Activated B cell treated with CpG ODN at 0.5 μM for 24 hours (primary cell): ENCODE data around the gene CDK4. TPM values are rescaled to one million over a fixed set of nuclear protein-coding genes. Genes with fewer than 3 reads are reported as not detected.

Source experiments
- ATAC-seq: fragments of 200-7000 bp; cut with Tn5 transposase; one replicate; pipeline ENCODE4 v1.10.0; 2021; ENCODE audit warnings: low read depth, mild to moderate bottlenecking, moderate library complexity
- CTCF ChIA-PET: fragments of 350-600 bp; sonication (Branson Sonifier 250); formaldehyde crosslinking; loops from one replicate; lab custom pipeline; 2021; ENCODE audit warnings: antibody characterized with exemption; lab: Charles Lee
- POLR2A ChIA-PET: fragments of 350-600 bp; sonication (Branson Sonifier 250); formaldehyde crosslinking; loops from one replicate; lab custom pipeline; 2021; ENCODE audit warnings: antibody characterized with exemption; lab: Charles Lee
- DNase-seq: peaks from one replicate; pipeline ENCODE4 v3.0.0; 2022
- H3K27ac Mint-ChIP-seq: one replicate; pipeline ENCODE4 v1.8.0; 2020; ENCODE audit warnings: mixed read lengths
- H3K27me3 Mint-ChIP-seq: one replicate; pipeline ENCODE4 v1.8.0; 2021; ENCODE audit warnings: mixed read lengths
- H3K36me3 Mint-ChIP-seq: one replicate; pipeline ENCODE4 v1.8.0; 2021; ENCODE audit warnings: low read depth, mixed read lengths
- H3K4me1 Mint-ChIP-seq: one replicate; pipeline ENCODE4 v1.8.0; 2021; ENCODE audit warnings: mixed read lengths
- H3K4me3 Mint-ChIP-seq: one replicate; pipeline ENCODE4 v1.8.0; 2020; ENCODE audit warnings: mild to moderate bottlenecking, mixed read lengths
- H3K9me3 Mint-ChIP-seq: one replicate; pipeline ENCODE4 v1.8.0; 2020; ENCODE audit warnings: mixed read lengths
- CTCF ChIP-seq: fragments of 200-600 bp; IDR thresholded peaks from one replicate; pipeline ENCODE4 v1.8.0; 2022; ENCODE audit warnings: antibody characterized with exemption, mild to moderate bottlenecking
- intact Hi-C: fragments of 100-400 bp; cut with micrococcal nuclease; formaldehyde crosslinking; loops from one replicate; pipeline ENCODE4 v1.15.1; 2024
- total RNA-seq: library from RNA; stranded (reverse); gene quantifications from 2 replicates; pipeline ENCODE4 v1.2.3, GENCODE V29; 2022

CDK4 gene
- total RNA-seq, 1 donor from 2014 or later = 95.7 TPM

DNA sequence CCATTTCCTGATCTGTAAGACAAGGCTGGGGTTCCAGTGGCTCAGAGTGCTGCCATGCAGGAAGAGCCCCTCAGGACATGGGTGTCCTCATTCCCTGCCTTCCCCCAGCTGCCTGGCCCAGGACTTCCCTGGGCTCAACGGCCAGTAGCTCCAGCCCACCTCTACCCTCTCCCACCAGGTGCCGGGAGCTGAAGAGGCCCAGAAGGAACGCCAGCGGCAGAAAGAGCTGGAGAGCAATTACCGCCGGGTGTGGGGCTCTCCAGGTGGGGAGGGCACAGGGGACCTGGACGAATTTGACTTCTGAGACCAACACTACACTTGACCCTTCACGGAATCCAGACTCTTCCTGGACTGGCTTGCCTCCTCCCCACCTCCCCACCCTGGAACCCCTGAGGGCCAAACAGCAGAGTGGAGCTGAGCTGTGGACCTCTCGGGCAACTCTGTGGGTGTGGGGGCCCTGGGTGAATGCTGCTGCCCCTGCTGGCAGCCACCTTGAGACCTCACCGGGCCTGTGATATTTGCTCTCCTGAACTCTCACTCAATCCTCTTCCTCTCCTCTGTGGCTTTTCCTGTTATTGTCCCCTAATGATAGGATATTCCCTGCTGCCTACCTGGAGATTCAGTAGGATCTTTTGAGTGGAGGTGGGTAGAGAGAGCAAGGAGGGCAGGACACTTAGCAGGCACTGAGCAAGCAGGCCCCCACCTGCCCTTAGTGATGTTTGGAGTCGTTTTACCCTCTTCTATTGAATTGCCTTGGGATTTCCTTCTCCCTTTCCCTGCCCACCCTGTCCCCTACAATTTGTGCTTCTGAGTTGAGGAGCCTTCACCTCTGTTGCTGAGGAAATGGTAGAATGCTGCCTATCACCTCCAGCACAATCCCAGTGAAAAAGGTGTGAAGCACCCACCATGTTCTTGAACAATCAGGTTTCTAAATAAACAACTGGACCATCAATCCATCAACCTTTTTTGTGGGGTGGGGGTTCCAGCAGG is 31.2 kb downstream of the CDK4 start:
- Mint-ChIP-seq H3K27ac (no peak overlapping the region), H3K27me3 (no peaks in the 10 kb centered on the region), H3K4me3 (no peak overlapping the region), H3K4me1 (peaks cover 15% of the 10 kb centered on the region), H3K9me3 (no peaks in the 10 kb centered on the region), H3K36me3 (peaks cover 63% of the 10 kb centered on the region)
- intact Hi-C loops = loop anchor here (2.0 kb wide), 1 partner anchor 22 kb away; no protein-coding TSS in a partner anchor
- POLR2A ChIA-PET = no interaction called here
- ATAC-seq (no peak), DNase-seq (no peak)
- CTCF ChIA-PET = no interaction called here
- TF ChIP-seq CTCF = no peak

DNA sequence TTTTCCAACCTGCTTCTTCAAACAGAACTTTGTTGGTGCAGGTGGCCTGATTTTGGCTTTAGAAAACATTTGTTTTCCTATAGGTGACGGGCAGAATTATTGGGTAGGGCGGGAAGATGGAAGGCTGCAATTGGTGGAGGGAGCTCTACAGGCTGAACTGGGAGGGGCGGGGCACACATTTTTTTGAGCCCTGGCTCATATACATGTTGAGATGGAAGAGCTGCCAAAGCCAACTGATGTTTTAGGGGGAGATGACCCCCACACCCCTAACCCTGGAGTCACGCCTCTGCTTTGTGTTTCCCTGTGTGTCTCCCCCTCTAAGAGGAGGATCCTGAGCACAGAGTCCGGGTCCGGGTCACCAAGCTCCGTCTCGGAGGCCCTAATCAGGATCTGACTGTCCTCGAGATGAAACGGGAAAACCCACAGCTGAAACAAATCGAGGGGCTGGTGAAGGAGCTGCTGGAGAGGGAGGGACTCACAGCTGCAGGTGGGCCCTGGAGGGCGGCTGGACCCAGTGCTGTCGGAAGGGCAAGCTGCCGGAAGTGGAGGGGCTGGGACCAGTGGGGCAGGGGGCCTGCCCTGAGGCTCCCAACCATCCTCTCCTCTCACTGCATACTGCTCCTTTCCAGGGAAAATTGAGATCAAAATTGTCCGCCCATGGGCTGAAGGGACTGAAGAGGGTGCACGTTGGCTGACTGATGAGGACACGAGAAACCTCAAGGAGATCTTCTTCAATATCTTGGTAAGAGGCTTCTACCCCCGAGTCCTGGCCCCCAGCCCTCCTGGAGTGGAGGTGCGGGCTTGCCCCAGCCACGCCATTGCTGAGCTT is 32.1 kb downstream of the CDK4 start:
- no peaks in the 10 kb centered on the region for H3K9me3 Mint-ChIP-seq
- peaks cover 68% of the 10 kb centered on the region for H3K36me3 Mint-ChIP-seq
- H3K4me1 Mint-ChIP-seq = peaks cover 16% of the 10 kb centered on the region
- H3K27ac Mint-ChIP-seq = no peak overlapping the region
- no peak for TF ChIP-seq CTCF
- CTCF ChIA-PET = no interaction called here
- intact Hi-C loops = loop anchor here (2.0 kb wide), 1 partner anchor 23 kb away; no protein-coding TSS in a partner anchor
- DNase-seq (no peak), ATAC-seq (no peak)
- no peaks in the 10 kb centered on the region for H3K27me3 Mint-ChIP-seq
- H3K4me3 Mint-ChIP-seq = no peak overlapping the region
- POLR2A ChIA-PET = interaction anchor here (0.5 kb wide), 1 partner anchor 76 kb away, joined by 3 read pairs; no protein-coding TSS in a partner anchor

- Mint-ChIP-seq H3K4me3 (no peak overlapping the region), H3K36me3 (peaks cover 71% of the 10 kb centered on the region), H3K27me3 (no peaks in the 10 kb centered on the region), H3K4me1 (peaks cover 12% of the 10 kb centered on the region), H3K9me3 (no peaks in the 10 kb centered on the region), H3K27ac (no peak overlapping the region)
- ChIA-PET CTCF (no interaction called here), POLR2A (interaction anchor here (0.5 kb wide), 1 partner anchor 75 kb away, joined by 3 read pairs; no protein-coding TSS in a partner anchor)
- intact Hi-C loops = no loop called here
- TF ChIP-seq CTCF = no peak
- DNase-seq (no peak), ATAC-seq (no peak)
These were observed 33.2 kb downstream of the CDK4 start for GRCh38 chr12:57718641-57719528.

DNA sequence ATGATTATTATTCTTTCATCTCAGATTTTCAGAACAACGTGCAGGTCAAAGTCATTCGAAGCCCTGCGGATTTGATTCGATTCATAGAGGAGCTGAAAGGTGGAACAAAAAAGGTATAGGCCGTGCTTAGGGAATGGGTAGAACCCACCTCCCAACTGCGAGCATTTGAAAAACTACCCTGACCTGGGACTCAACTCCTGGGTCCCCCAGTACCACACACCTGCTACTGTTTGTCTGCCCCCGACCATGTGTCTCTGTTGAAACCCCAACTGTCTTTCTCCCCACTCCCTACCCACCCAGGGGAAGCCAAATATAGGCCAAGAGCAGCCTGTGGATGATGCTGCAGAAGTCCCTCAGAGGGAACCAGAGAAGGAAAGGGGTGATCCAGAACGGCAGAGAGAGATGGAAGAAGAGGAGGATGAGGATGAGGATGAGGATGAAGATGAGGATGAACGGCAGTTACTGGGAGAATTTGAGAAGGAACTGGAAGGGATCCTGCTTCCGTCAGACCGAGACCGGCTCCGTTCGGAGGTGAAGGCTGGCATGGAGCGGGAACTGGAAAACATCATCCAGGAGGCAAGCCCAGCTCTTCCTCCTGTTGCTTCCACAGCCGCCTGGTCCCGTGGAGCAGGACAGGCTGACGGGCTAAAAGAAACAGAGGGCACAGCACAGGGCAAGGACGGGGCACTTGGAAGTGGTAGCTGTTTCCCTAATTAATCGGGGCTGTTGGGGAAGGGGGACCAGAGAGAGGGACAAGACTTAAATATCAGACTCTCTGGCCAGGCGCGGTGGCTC is 34.1 kb downstream of the CDK4 start:
- Mint-ChIP-seq H3K27ac (no peak overlapping the region), H3K4me3 (no peak overlapping the region), H3K36me3 (peaks cover 77% of the 10 kb centered on the region), H3K4me1 (peaks cover 12% of the 10 kb centered on the region), H3K27me3 (no peaks in the 10 kb centered on the region), H3K9me3 (no peaks in the 10 kb centered on the region)
- TF ChIP-seq CTCF = no peak
- DNase-seq (no peak), ATAC-seq (no peak)
- intact Hi-C loops = no loop called here
- ChIA-PET POLR2A (no interaction called here), CTCF (no interaction called here)
